Fibroblast of lung (primary cell): Measurements from ENCODE around the gene IFT22. TPM values are rescaled to one million over a fixed set of nuclear protein-coding genes. Genes with fewer than 3 reads are reported as not detected.

Source experiments
- DNase-seq, 2 donors: peaks; one replicate each; pipeline versions ENCODE4 v3.0.0 to v3.0.0-alpha.2; 2010; ENCODE audit warnings: low read depth in 2 of 2
- H2AFZ ChIP-seq: 2 replicates; pipeline ENCODE4 v1.5.1; 2012; ENCODE audit warnings: low read length, control low read depth, inconsistent platforms
- H3K27ac ChIP-seq: 2 replicates; pipeline ENCODE4 v1.5.1; 2011; ENCODE audit warnings: low read length, control low read depth; ENCODE audit not compliant: insufficient read depth
- H3K27me3 ChIP-seq: 2 replicates; pipeline ENCODE4 v1.5.1; 2011; ENCODE audit warnings: mild to moderate bottlenecking, low read length; ENCODE audit not compliant: control insufficient read depth, insufficient read depth
- H3K36me3 ChIP-seq: 2 replicates; pipeline ENCODE4 v1.5.1; 2011; ENCODE audit warnings: low read length; ENCODE audit not compliant: control insufficient read depth, insufficient read depth
- H3K4me1 ChIP-seq: 2 replicates; pipeline ENCODE4 v1.5.1; 2011; ENCODE audit warnings: low read length; ENCODE audit not compliant: control insufficient read depth, insufficient read depth; ENCODE audit errors: extremely low read depth
- H3K4me2 ChIP-seq: 2 replicates; pipeline ENCODE4 v1.5.1; 2011; ENCODE audit warnings: low read length, control low read depth; ENCODE audit not compliant: insufficient read depth; ENCODE audit errors: extremely low read depth
- H3K4me3 ChIP-seq, 4 experiments: fragments of 200-600 bp in 1 of 4; sonication (generic) in 1 of 4; replicated peaks in 1 of 4; 2 replicates each; pipeline ENCODE4 v1.5.1; 2011 to 2016; ENCODE audit warnings: low read length in 4 of 4, low read depth in 3 of 4, mild to moderate bottlenecking in 3 of 4, control low read depth in 2 of 4, inconsistent platforms in 1 of 4, mixed read lengths in 1 of 4; ENCODE audit not compliant: insufficient read depth in 1 of 4; ENCODE audit errors: control extremely low read depth in 1 of 4
- H3K79me2 ChIP-seq: 2 replicates; pipeline ENCODE4 v1.5.1; 2012; ENCODE audit warnings: mild to moderate bottlenecking, low read length, inconsistent platforms; ENCODE audit not compliant: control insufficient read depth, insufficient read depth
- H3K9ac ChIP-seq: 2 replicates; pipeline ENCODE4 v1.5.1; 2011; ENCODE audit warnings: mild to moderate bottlenecking, low read length, control low read depth; ENCODE audit not compliant: insufficient read depth
- H3K9me3 ChIP-seq: 2 replicates; pipeline ENCODE4 v1.5.1; 2012; ENCODE audit warnings: low read depth, low read length; ENCODE audit not compliant: control insufficient read depth, insufficient read depth
- H4K20me1 ChIP-seq: 2 replicates; pipeline ENCODE4 v1.5.1; 2011; ENCODE audit warnings: low read length; ENCODE audit not compliant: control insufficient read depth, insufficient read depth; ENCODE audit errors: extremely low read depth
- CTCF ChIP-seq, 2 donors: IDR thresholded peaks in 1 of 2; conservative IDR thresholded peaks in 1 of 2; 1 replicate in 1 of 2; 2 replicates in 1 of 2; pipeline ENCODE4 v1.5.1; 2011 to 2012; ENCODE audit warnings: low read length in 2 of 2, control low read depth in 1 of 2, inconsistent platforms in 1 of 2, low read depth in 1 of 2, mild to moderate bottlenecking in 1 of 2
- EZH2 ChIP-seq: IDR thresholded peaks from 2 replicates; pipeline ENCODE4 v1.5.1; 2012; ENCODE audit warnings: low read length, control low read depth, mild to moderate bottlenecking; ENCODE audit errors: missing control alignments
- polyA plus RNA-seq, 2 donors: library from polyadenylated mRNA; depleted of rRNA in 1 of 2; stranded (reverse) in 1 of 2; unstranded in 1 of 2; fragments of >200 nt; gene quantifications; 2 replicates each; pipeline ENCODE4 v1.2.1, GENCODE V29; 2011 to 2012; ENCODE audit warnings: missing spikeins in 1 of 2
- total RNA-seq: library from RNA; depleted of rRNA; stranded (reverse); fragments of >200 nt; gene quantifications from 2 replicates; pipeline ENCODE4 v1.2.1, GENCODE V29; 2014

IFT22 gene
- total and polyA plus RNA-seq, 2 donors (not counting 1 experiment from before 2014, with no cell fraction given), result 19.8 to 34.2 TPM

- H3K27me3 ChIP-seq, result peaks cover 9% of the 10 kb centered on the region
- H3K27ac ChIP-seq, result no peak overlapping the region
- H3K9me3 ChIP-seq, result no peaks in the 10 kb centered on the region
- no peak for DNase-seq
- H3K79me2 ChIP-seq, result no peaks in the 10 kb centered on the region
- H3K9ac ChIP-seq, result no peak overlapping the region
- H3K4me1 ChIP-seq, result peaks cover 2% of the 10 kb centered on the region
- TF ChIP-seq CTCF (conservative IDR thresholded peaks at IDR 0.05 in 1 of 2, IDR thresholded peaks at IDR 0.05 in 1 of 2; ENCODE audit: low read depth in 1 of 2, low read length in 2 of 2) (no peak), EZH2 (no peak)
- H3K4me3 ChIP-seq, result no peak overlapping the region
- no peaks in the 10 kb centered on the region for H3K36me3 ChIP-seq
- H3K4me2 ChIP-seq, result no peak overlapping the region
- H4K20me1 ChIP-seq, result no peaks in the 10 kb centered on the region
- no peak overlapping the region for H2AFZ ChIP-seq
Observed at GRCh38 chr7:101367676-101368075, 46.1 kb upstream of the IFT22 start.

- no peaks in the 10 kb centered on the region for H3K9me3 ChIP-seq
Observed at GRCh38 chr7:101365956-101366355, 44.3 kb upstream of the IFT22 start.

GRCh38 chr7:101363734-101364374 is 42.2 kb upstream of the IFT22 start:
- H3K79me2 ChIP-seq, result no peaks in the 10 kb centered on the region
- peak; percentile 45 to 64 for DNase-seq
- H3K4me3 ChIP-seq, result peak overlapping the region in 3 of 4 experiments; percentile 19 to 54 (median 22)
- H3K4me1 ChIP-seq, result peaks cover 2% of the 10 kb centered on the region
- no peaks in the 10 kb centered on the region for H3K36me3 ChIP-seq
- no peak overlapping the region for H3K9ac ChIP-seq
- no peak overlapping the region for H3K27ac ChIP-seq
- H3K9me3 ChIP-seq, result no peaks in the 10 kb centered on the region
- H3K27me3 ChIP-seq, result peaks cover 14% of the 10 kb centered on the region
- H2AFZ ChIP-seq, result no peak overlapping the region
- TF ChIP-seq EZH2 (peak; percentile 87), CTCF (conservative IDR thresholded peaks at IDR 0.05 in 1 of 2, IDR thresholded peaks at IDR 0.05 in 1 of 2; ENCODE audit: low read depth in 1 of 2, low read length in 2 of 2) (peak; percentile 61 to 65)
- H3K4me2 ChIP-seq, result peak overlapping the region; percentile 32
- H4K20me1 ChIP-seq, result no peaks in the 10 kb centered on the region

More at GRCh38 chr7:101365956-101366355, 44.3 kb upstream of the IFT22 start:
- H3K79me2 ChIP-seq, result no peaks in the 10 kb centered on the region
- no peak overlapping the region for H3K9ac ChIP-seq
- no peak overlapping the region for H2AFZ ChIP-seq
- H3K36me3 ChIP-seq, result no peaks in the 10 kb centered on the region
- no peak for DNase-seq
- no peaks in the 10 kb centered on the region for H4K20me1 ChIP-seq
- H3K4me2 ChIP-seq, result no peak overlapping the region
- H3K4me3 ChIP-seq, result no peak overlapping the region
- peaks cover 2% of the 10 kb centered on the region for H3K4me1 ChIP-seq
- peaks cover 14% of the 10 kb centered on the region for H3K27me3 ChIP-seq
- no peak for TF ChIP-seq EZH2
- TF ChIP-seq CTCF (conservative IDR thresholded peaks at IDR 0.05 in 1 of 2, IDR thresholded peaks at IDR 0.05 in 1 of 2; ENCODE audit: low read depth in 1 of 2, low read length in 2 of 2), result no peak
- H3K27ac ChIP-seq, result no peak overlapping the region
